Measurements from ENCODE around the gene INAFM2.
A peak's percentile ranks its signal among the peaks of the same experiment; 100 is the strongest.

Gene INAFM2

GRCh38 chr15:40282869-40283614 lies 40.5 kb upstream of the INAFM2 start, which contains the start of gene ANKRD63:
TSS of gene ANKRD63 (minus strand) at chr15:40283064. CDS start at chr15:40282586, 478 bp downstream.
- 0 out of 2 replicates have a peak, but pooled peaks cover 3% of the 10 kb centered on the region for H3F3A ChIP-seq (ENCODE audit: control insufficient read depth, insufficient read depth)
- peak within 1 kb of the TSS; percentile 61 for H3K4me3 ChIP-seq (ENCODE audit: low read length)
- no peak within 1 kb of the TSS for H3K27ac ChIP-seq (ENCODE audit: low read depth, low read length)
- H3K79me2 ChIP-seq (ENCODE audit: control insufficient read depth, low read length): no peaks in the 10 kb centered on the region
- H3K4me2 ChIP-seq (ENCODE audit: low read length): peak within 1 kb of the TSS; percentile 65
- peaks cover 14% of the 10 kb centered on the region for H3K4me1 ChIP-seq (ENCODE audit: control insufficient read depth, low read length)
- no peaks in the 10 kb centered on the region for H3K36me3 ChIP-seq (ENCODE audit: control insufficient read depth, low read length)
- H3K9me3 ChIP-seq (ENCODE audit: control insufficient read depth, insufficient read depth, low read length): no peaks in the 10 kb centered on the region
- no peaks in the 10 kb centered on the region for H3K9me2 ChIP-seq (replicated peaks; ENCODE audit: control insufficient read depth, low read length)
- H3K27me3 ChIP-seq (ENCODE audit: control insufficient read depth, low read length): peaks cover 37% of the 10 kb centered on the region
- no peaks in the 10 kb centered on the region for H4K20me1 ChIP-seq (ENCODE audit: control insufficient read depth, insufficient read depth, low read depth, low read length)
- no peak for TF ChIP-seq EZH2phosphoT487 (IDR thresholded peaks at IDR 0.05; ENCODE audit: borderline replicate concordance, low read length)
- TF ChIP-seq CTCF (IDR thresholded peaks at IDR 0.05; ENCODE audit: low read depth, low read length, poor library complexity, severe bottlenecking): no peak

- Histone ChIP-seq H3K9me2 (replicated peaks; ENCODE audit: control insufficient read depth, low read length) (no peaks in the 10 kb centered on the region), H3K4me2 (ENCODE audit: low read length) (no peak overlapping the region), H3K27me3 (ENCODE audit: control insufficient read depth, low read length) (peaks cover 30% of the 10 kb centered on the region), H3K27ac (ENCODE audit: low read depth, low read length) (no peak overlapping the region), H3K4me1 (ENCODE audit: control insufficient read depth, low read length) (peaks cover 12% of the 10 kb centered on the region), H3K79me2 (ENCODE audit: control insufficient read depth, low read length) (no peaks in the 10 kb centered on the region), H3K4me3 (ENCODE audit: low read length) (no peak overlapping the region), H3K9me3 (ENCODE audit: control insufficient read depth, insufficient read depth, low read length) (no peaks in the 10 kb centered on the region), H4K20me1 (ENCODE audit: control insufficient read depth, insufficient read depth, low read depth, low read length) (no peaks in the 10 kb centered on the region), H3K36me3 (ENCODE audit: control insufficient read depth, low read length) (no peaks in the 10 kb centered on the region), H3F3A (ENCODE audit: control insufficient read depth, insufficient read depth) (0 out of 2 replicates have a peak, but pooled peaks cover 3% of the 10 kb centered on the region)
- TF ChIP-seq EZH2phosphoT487 (IDR thresholded peaks at IDR 0.05; ENCODE audit: borderline replicate concordance, low read length): no peak
- TF ChIP-seq CTCF (IDR thresholded peaks at IDR 0.05; ENCODE audit: low read depth, low read length, poor library complexity, severe bottlenecking): no peak
Observed at GRCh38 chr15:40283615-40284300, 39.7 kb upstream of the INAFM2 start.

- Histone ChIP-seq H3K4me1 (ENCODE audit: control insufficient read depth, low read length) (peaks cover 21% of the 10 kb centered on the region), H3F3A (ENCODE audit: control insufficient read depth, insufficient read depth) (0 out of 2 replicates have a peak, but pooled peaks cover 3% of the 10 kb centered on the region), H3K27me3 (ENCODE audit: control insufficient read depth, low read length) (peaks cover 24% of the 10 kb centered on the region), H3K27ac (ENCODE audit: low read depth, low read length) (no peak overlapping the region), H3K9me3 (ENCODE audit: control insufficient read depth, insufficient read depth, low read length) (no peaks in the 10 kb centered on the region), H3K4me3 (ENCODE audit: low read length) (no peak overlapping the region), H4K20me1 (ENCODE audit: control insufficient read depth, insufficient read depth, low read depth, low read length) (no peaks in the 10 kb centered on the region), H3K79me2 (ENCODE audit: control insufficient read depth, low read length) (no peaks in the 10 kb centered on the region), H3K9me2 (replicated peaks; ENCODE audit: control insufficient read depth, low read length) (no peaks in the 10 kb centered on the region), H3K4me2 (ENCODE audit: low read length) (no peak overlapping the region), H3K36me3 (ENCODE audit: control insufficient read depth, low read length) (no peaks in the 10 kb centered on the region)
- TF ChIP-seq EZH2phosphoT487 (IDR thresholded peaks at IDR 0.05; ENCODE audit: borderline replicate concordance, low read length): no peak
- TF ChIP-seq CTCF (IDR thresholded peaks at IDR 0.05; ENCODE audit: low read depth, low read length, poor library complexity, severe bottlenecking): no peak
Observed at GRCh38 chr15:40285151-40285550, 38.3 kb upstream of the INAFM2 start.
